OCI-LY7 (cell line): ENCODE results near the gene DDRGK1. TPM values are rescaled to one million over a fixed set of nuclear protein-coding genes. Genes with fewer than 3 reads are reported as not detected.

Source experiments
- BruUV-seq: library from RNA; stranded (reverse); fragments of 400-500 nt; replicated peaks from 2 replicates; lab custom pipeline; 2021; lab: Mats Ljungman, UMichigan
- CTCF ChIA-PET: fragments of 300-600 bp; sonication (Branson Sonifier 250); formaldehyde crosslinking; loops from one replicate; lab custom pipeline; 2022; ENCODE audit warnings: antibody characterized with exemption; ENCODE audit not compliant: unreplicated experiment; lab: Charles Lee
- POLR2A ChIA-PET: fragments of 300-600 bp; sonication (Branson Sonifier 250); formaldehyde crosslinking; loops from one replicate; lab custom pipeline; 2022; ENCODE audit warnings: antibody characterized with exemption; lab: Charles Lee
- DNase-seq: peaks from one replicate; pipeline ENCODE4 v3.0.0-alpha.2; 2015; ENCODE audit warnings: low spot score
- H2AFZ ChIP-seq: fragments of 200-600 bp; sonication (generic), shearing (Covaris generic); 2 replicates; pipeline ENCODE4 v1.6.1; 2014; ENCODE audit warnings: mild to moderate bottlenecking, antibody characterized with exemption, low read length, moderate library complexity
- H3K27ac ChIP-seq: fragments of 200-600 bp; sonication (generic); 2 replicates; pipeline ENCODE4 v1.5.1; 2014; ENCODE audit warnings: mixed run types, low read depth, mild to moderate bottlenecking, moderate library complexity, low read length, inconsistent platforms; ENCODE audit not compliant: poor library complexity, severe bottlenecking
- H3K36me3 ChIP-seq: fragments of 200-600 bp; sonication (generic); 2 replicates; pipeline ENCODE4 v1.6.1; 2014; ENCODE audit warnings: mild to moderate bottlenecking, antibody characterized with exemption, low read length, moderate library complexity, mixed read lengths; ENCODE audit not compliant: insufficient read depth
- H3K4me1 ChIP-seq: fragments of 200-600 bp; sonication (generic); 2 replicates; pipeline ENCODE4 v1.5.1; 2014; ENCODE audit warnings: mild to moderate bottlenecking, low read length; ENCODE audit not compliant: insufficient read depth, poor library complexity, severe bottlenecking
- H3K4me2 ChIP-seq: fragments of 200-600 bp; sonication (generic); 2 replicates; pipeline ENCODE4 v1.6.1; 2014; ENCODE audit warnings: mild to moderate bottlenecking, low read length
- H3K4me3 ChIP-seq: fragments of 200-600 bp; sonication (generic); 2 replicates; pipeline ENCODE4 v1.5.1; 2014; ENCODE audit warnings: mild to moderate bottlenecking, low read depth, low read length; ENCODE audit not compliant: poor library complexity, severe bottlenecking
- H3K79me2 ChIP-seq: fragments of 200-600 bp; sonication (generic); 2 replicates; pipeline ENCODE4 v1.6.1; 2016; ENCODE audit warnings: low read depth, mild to moderate bottlenecking, low read length, moderate library complexity, mixed read lengths; ENCODE audit not compliant: insufficient read depth
- H3K9me2 ChIP-seq: fragments of 200-600 bp; sonication (generic); 2 replicates; pipeline ENCODE4 v1.6.1; 2016; ENCODE audit warnings: mild to moderate bottlenecking, low read length, mixed read lengths; ENCODE audit not compliant: insufficient read depth
- H3K9me3 ChIP-seq: fragments of 200-600 bp; sonication (generic); 2 replicates; pipeline ENCODE4 v1.6.1; 2014; ENCODE audit warnings: mild to moderate bottlenecking, mixed run types, low read length, mixed read lengths
- H4K20me1 ChIP-seq: fragments of 200-600 bp; sonication (generic); 2 replicates; pipeline ENCODE4 v1.6.1; 2014; ENCODE audit warnings: mild to moderate bottlenecking, antibody characterized with exemption, low read length, moderate library complexity, mixed read lengths; ENCODE audit not compliant: insufficient read depth
- EZH2phosphoT487 ChIP-seq: fragments of 200-600 bp; sonication (generic); IDR thresholded peaks from 2 replicates; pipeline ENCODE4 v1.6.1; 2018; ENCODE audit warnings: low read depth, borderline replicate concordance, mild to moderate bottlenecking, mixed run types, antibody characterized with exemption, low read length, moderate library complexity, mixed read lengths
- intact Hi-C: fragments of 100-400 bp; cut with micrococcal nuclease; formaldehyde crosslinking; loops from one replicate; pipeline ENCODE4 v1.10.0; 2022; ENCODE audit not compliant: unreplicated experiment
- total RNA-seq, 2 experiments: library from RNA; depleted of rRNA in 1 of 2; stranded (reverse); fragments of >200 nt in 1 of 2; shearing (Covaris generic) in 1 of 2; gene quantifications; 2 replicates each; pipeline ENCODE4 v1.2.3, GENCODE V29; 2014 to 2022
- TF ChIP-seq, protein P1 (sequence below): fragments of 200-600 bp; sonication (generic); conservative IDR thresholded peaks from 2 replicates; pipeline ENCODE4 v1.5.1; 2014; ENCODE audit warnings: mild to moderate bottlenecking, antibody characterized with exemption, low read length, moderate library complexity, mixed read lengths

The DDRGK1 gene
- total RNA-seq, 2 experiments from 2014 or later, result 37.7 to 55.0 TPM

DNA sequence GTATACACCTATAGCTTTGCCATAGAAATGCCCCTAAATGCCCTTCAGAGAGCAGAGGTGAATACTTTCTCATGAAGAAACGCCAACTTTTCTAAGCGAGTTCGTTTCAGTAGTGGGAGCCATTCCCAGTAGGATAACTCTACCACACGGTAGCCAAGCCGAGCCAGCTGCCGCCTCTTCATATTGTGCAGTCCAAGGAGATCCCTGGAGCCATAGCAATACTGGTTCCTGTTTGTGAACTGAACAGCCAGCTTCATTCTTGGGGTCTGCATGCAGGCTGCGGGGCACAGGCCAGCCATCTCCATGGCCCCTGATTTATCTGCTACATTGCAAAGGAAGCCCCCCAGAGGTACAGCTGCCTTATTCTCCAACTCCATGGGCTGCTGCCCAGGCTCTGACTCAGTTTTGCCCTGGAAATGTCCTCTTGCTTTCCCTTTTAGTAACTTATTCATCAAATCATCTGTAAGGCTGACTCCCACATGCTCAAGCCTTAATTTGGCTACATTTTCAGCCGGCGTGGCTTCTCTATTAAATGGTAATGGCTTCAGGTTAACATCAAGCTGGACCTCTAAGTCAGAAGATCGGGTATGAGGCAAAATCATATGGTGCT lies 57.6 kb downstream of the DDRGK1 start:
- H3K9me3 ChIP-seq, result no peaks in the 10 kb centered on the region
- H2AFZ ChIP-seq, result no peak overlapping the region
- no peak overlapping the region for H3K4me2 ChIP-seq
- H3K36me3 ChIP-seq, result peaks cover 66% of the 10 kb centered on the region
- intact Hi-C loops, result no loop called here
- peaks cover 6% of the 10 kb centered on the region; the same call in 1 of the 2 replicates for H4K20me1 ChIP-seq
- TF ChIP-seq EZH2phosphoT487, result no peak
- TF ChIP-seq, protein P1, sequence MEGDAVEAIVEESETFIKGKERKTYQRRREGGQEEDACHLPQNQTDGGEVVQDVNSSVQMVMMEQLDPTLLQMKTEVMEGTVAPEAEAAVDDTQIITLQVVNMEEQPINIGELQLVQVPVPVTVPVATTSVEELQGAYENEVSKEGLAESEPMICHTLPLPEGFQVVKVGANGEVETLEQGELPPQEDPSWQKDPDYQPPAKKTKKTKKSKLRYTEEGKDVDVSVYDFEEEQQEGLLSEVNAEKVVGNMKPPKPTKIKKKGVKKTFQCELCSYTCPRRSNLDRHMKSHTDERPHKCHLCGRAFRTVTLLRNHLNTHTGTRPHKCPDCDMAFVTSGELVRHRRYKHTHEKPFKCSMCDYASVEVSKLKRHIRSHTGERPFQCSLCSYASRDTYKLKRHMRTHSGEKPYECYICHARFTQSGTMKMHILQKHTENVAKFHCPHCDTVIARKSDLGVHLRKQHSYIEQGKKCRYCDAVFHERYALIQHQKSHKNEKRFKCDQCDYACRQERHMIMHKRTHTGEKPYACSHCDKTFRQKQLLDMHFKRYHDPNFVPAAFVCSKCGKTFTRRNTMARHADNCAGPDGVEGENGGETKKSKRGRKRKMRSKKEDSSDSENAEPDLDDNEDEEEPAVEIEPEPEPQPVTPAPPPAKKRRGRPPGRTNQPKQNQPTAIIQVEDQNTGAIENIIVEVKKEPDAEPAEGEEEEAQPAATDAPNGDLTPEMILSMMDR, result no peak
- no peak for DNase-seq
- no peak overlapping the region for H3K27ac ChIP-seq
- H3K79me2 ChIP-seq, result peaks cover 24% of the 10 kb centered on the region; the same call in 1 of the 2 replicates
- no peaks in the 10 kb centered on the region for H3K9me2 ChIP-seq
- H3K4me1 ChIP-seq, result peaks cover under 1% of the 10 kb centered on the region
- CTCF ChIA-PET, result interaction anchor here (0.6 kb wide), 1 partner anchor 72 kb away, joined by 3 read pairs; no protein-coding TSS in a partner anchor
- no peak overlapping the region for H3K4me3 ChIP-seq
- POLR2A ChIA-PET, result no interaction called here
- BruUV-seq, result no TSS peak

DNA sequence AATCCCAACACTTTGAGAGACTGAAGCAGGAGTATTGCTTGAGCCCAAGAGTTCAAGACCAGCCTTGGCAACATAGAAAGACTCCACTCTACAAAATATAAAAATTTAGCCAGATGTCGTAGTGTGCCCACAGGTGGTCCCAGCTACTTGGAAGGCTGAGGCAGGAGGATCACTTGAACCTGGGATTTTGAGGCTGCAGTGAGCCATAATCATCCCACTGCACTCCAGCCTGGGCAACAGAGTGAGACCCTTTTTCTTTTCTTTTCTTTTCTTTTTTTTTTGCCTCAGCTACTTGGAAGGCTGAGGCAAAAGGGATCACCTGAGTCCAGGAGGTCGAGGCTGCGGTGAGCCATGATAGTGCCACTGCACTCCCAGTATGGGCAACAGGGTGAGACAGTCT lies 62.7 kb downstream of the DDRGK1 start:
- no peak overlapping the region for H2AFZ ChIP-seq
- no peak for TF ChIP-seq EZH2phosphoT487
- TF ChIP-seq, protein P1, result no peak
- ChIA-PET CTCF (no interaction called here), POLR2A (no interaction called here)
- DNase-seq, result no peak
- peaks cover 32% of the 10 kb centered on the region for H3K36me3 ChIP-seq
- H3K4me2 ChIP-seq, result no peak overlapping the region
- no peaks in the 10 kb centered on the region for H3K9me2 ChIP-seq
- no TSS peak for BruUV-seq
- no peaks in the 10 kb centered on the region for H4K20me1 ChIP-seq
- no peaks in the 10 kb centered on the region for H3K9me3 ChIP-seq
- intact Hi-C loops, result no loop called here
- H3K79me2 ChIP-seq, result 0 out of 2 replicates have a peak, but pooled peaks cover 5% of the 10 kb centered on the region
- no peak overlapping the region for H3K4me3 ChIP-seq
- H3K4me1 ChIP-seq, result no peaks in the 10 kb centered on the region
- no peak overlapping the region for H3K27ac ChIP-seq

Other genes with a start within 250 kb of the DDRGK1 start
- gene GNRH2, start 161.1 kb downstream of the DDRGK1 start, total RNA-seq (2014; rRNA removed; shearing (Covaris generic)), result 0.44 and 0.98 TPM in 2 replicates
- 0.61 and 1.1 TPM in 2 replicates for gene GNRH2, start 161.1 kb downstream of the DDRGK1 start, total RNA-seq (2022)
- gene MRPS26, start 158.6 kb downstream of the DDRGK1 start, total RNA-seq (2014; rRNA removed; shearing (Covaris generic)), result 78.1 and 85.8 TPM in 2 replicates
- gene MRPS26, start 158.6 kb downstream of the DDRGK1 start, total RNA-seq (2022), result 73.2 and 73.3 TPM in 2 replicates
- not detected in 2 replicates for gene OXT, start 133.1 kb downstream of the DDRGK1 start, total RNA-seq (2014; rRNA removed; shearing (Covaris generic))
- not detected in 2 replicates for gene OXT, start 133.1 kb downstream of the DDRGK1 start, total RNA-seq (2022)
- not detected in 2 replicates for gene AVP, start 120.0 kb downstream of the DDRGK1 start, total RNA-seq (2014; rRNA removed; shearing (Covaris generic))
- not detected in 2 replicates for gene AVP, start 120.0 kb downstream of the DDRGK1 start, total RNA-seq (2022)
- gene FASTKD5, start 44.8 kb downstream of the DDRGK1 start, total RNA-seq (2014; rRNA removed; shearing (Covaris generic)), result 15.7 and 18.1 TPM in 2 replicates
- 15.7 and 15.8 TPM in 2 replicates for gene FASTKD5, start 44.8 kb downstream of the DDRGK1 start, total RNA-seq (2022)
- 3.2 and 4.1 TPM in 2 replicates for gene UBOX5, start 44.8 kb downstream of the DDRGK1 start, total RNA-seq (2014; rRNA removed; shearing (Covaris generic))
- 5.2 and 5.3 TPM in 2 replicates for gene UBOX5, start 44.8 kb downstream of the DDRGK1 start, total RNA-seq (2022)
- gene LZTS3, start 31.1 kb downstream of the DDRGK1 start, total RNA-seq (2014; rRNA removed; shearing (Covaris generic)), result 4.5 and 4.7 TPM in 2 replicates
- 4.2 and 5.0 TPM in 2 replicates for gene LZTS3, start 31.1 kb downstream of the DDRGK1 start, total RNA-seq (2022)
- gene ITPA, start 4.8 kb upstream of the DDRGK1 start, total RNA-seq (2014; rRNA removed; shearing (Covaris generic)), result 58.0 and 66.4 TPM in 2 replicates
- 54.4 and 62.4 TPM in 2 replicates for gene ITPA, start 4.8 kb upstream of the DDRGK1 start, total RNA-seq (2022)
- gene SLC4A11, start 34.5 kb upstream of the DDRGK1 start, total RNA-seq (2014; rRNA removed; shearing (Covaris generic)), result 4.2 and 4.4 TPM in 2 replicates
- 26.9 and 27.5 TPM in 2 replicates for gene SLC4A11, start 34.5 kb upstream of the DDRGK1 start, total RNA-seq (2022)
- gene DNAAF9, start 203.0 kb upstream of the DDRGK1 start, total RNA-seq (2014; rRNA removed; shearing (Covaris generic)), result not detected in 2 replicates
- gene DNAAF9, start 203.0 kb upstream of the DDRGK1 start, total RNA-seq (2022), result 0.23 and 0.33 TPM in 2 replicates